H1 (cell line): Measurements from ENCODE around the gene GLCE. TPM values are rescaled to one million over a fixed set of nuclear protein-coding genes. Genes with fewer than 3 reads are reported as not detected.

Source experiments
- CTCF ChIA-PET: fragments of 300-600 bp; sonication (Branson Sonifier 250); formaldehyde crosslinking; loops from one replicate; lab custom pipeline; 2021; ENCODE audit not compliant: partially characterized antibody; lab: Charles Lee
- POLR2A ChIA-PET: fragments of 300-600 bp; sonication (Branson Sonifier 250); formaldehyde crosslinking; loops from one replicate; lab custom pipeline; 2021; ENCODE audit warnings: inconsistent platforms; ENCODE audit not compliant: partially characterized antibody; lab: Charles Lee
- DNase-seq, 2 experiments: peaks; one replicate each; pipeline versions ENCODE4 v3.0.0 to v3.0.0-alpha.2; 2010 to 2022; ENCODE audit warnings: low spot score in 2 of 2, low read depth in 1 of 2, mixed read lengths in 1 of 2
- FAIRE-seq: peaks from 2 replicates; lab custom pipeline; 2011; peaks lifted over from hg19 to GRCh38; lab: Jason Lieb, UNC
- H2AFZ ChIP-seq: 2 replicates; pipeline ENCODE4 v1.8.1; 2012; ENCODE audit warnings: low read length, inconsistent platforms
- H2AK5ac ChIP-seq: 2 replicates; pipeline ENCODE4 v1.6.1; 2013; ENCODE audit warnings: low read depth, low read length
- H2BK120ac ChIP-seq: replicated peaks from 2 replicates; pipeline ENCODE3; 2013; ENCODE audit warnings: low read depth, low read length, inconsistent platforms
- H2BK12ac ChIP-seq: 2 replicates; pipeline ENCODE4 v1.6.1; 2013; ENCODE audit warnings: low read depth, low read length
- H2BK15ac ChIP-seq: 2 replicates; pipeline ENCODE4 v1.6.1; 2013; ENCODE audit warnings: low read length
- H2BK20ac ChIP-seq: 2 replicates; pipeline ENCODE4 v1.6.1; 2013; ENCODE audit warnings: low read length
- H2BK5ac ChIP-seq: 2 replicates; pipeline ENCODE4 v1.6.1; 2013; ENCODE audit warnings: low read depth, low read length
- H3K14ac ChIP-seq: 2 replicates; pipeline ENCODE4 v1.6.1; 2013; ENCODE audit warnings: inconsistent platforms; ENCODE audit not compliant: insufficient read length
- H3K18ac ChIP-seq: 2 replicates; pipeline ENCODE4 v1.6.1; 2013; ENCODE audit warnings: low read length; ENCODE audit errors: extremely low read depth
- H3K23ac ChIP-seq: 2 replicates; pipeline ENCODE4 v1.6.1; 2013; ENCODE audit warnings: inconsistent platforms; ENCODE audit not compliant: insufficient read length
- H3K23me2 ChIP-seq: 2 replicates; pipeline ENCODE4 v1.6.1; 2013; ENCODE audit warnings: low read depth, low read length
- H3K27ac ChIP-seq: 2 replicates; pipeline ENCODE4 v1.6.1; 2011; ENCODE audit warnings: low read depth, low read length, inconsistent platforms
- H3K27me3 ChIP-seq, 4 experiments: replicated peaks in 1 of 4; 1 replicate in 1 of 4; 2 replicates in 3 of 4; pipeline versions ENCODE4 v1.6.1 to v1.8.1; 2011 to 2013; ENCODE audit warnings: low read length in 3 of 4, mild to moderate bottlenecking in 3 of 4, inconsistent platforms in 2 of 4, mixed read lengths in 2 of 4, moderate library complexity in 1 of 4; ENCODE audit not compliant: control insufficient read depth in 3 of 4, insufficient read depth in 3 of 4; ENCODE audit errors: extremely low read depth in 1 of 4
- H3K36me3 ChIP-seq, 4 experiments: 2 replicates each; pipeline versions ENCODE4 v1.6.1 to v1.8.1; 2011 to 2013; ENCODE audit warnings: mild to moderate bottlenecking in 4 of 4, low read length in 3 of 4, moderate library complexity in 2 of 4, control low read depth in 1 of 4, inconsistent platforms in 1 of 4; ENCODE audit not compliant: insufficient read depth in 4 of 4, control insufficient read depth in 2 of 4
- H3K4ac ChIP-seq: replicated peaks from 2 replicates; pipeline ENCODE3; 2013; ENCODE audit warnings: low read length, low read depth, mixed read lengths, inconsistent platforms; ENCODE audit not compliant: insufficient read length
- H3K4me1 ChIP-seq, 4 experiments: replicated peaks in 1 of 4; 1 replicate in 1 of 4; 2 replicates in 3 of 4; pipeline versions ENCODE4 v1.6.1 to v1.8.1; 2011 to 2013; ENCODE audit warnings: low read length in 3 of 4, inconsistent platforms in 2 of 4, mixed read lengths in 1 of 4; ENCODE audit not compliant: insufficient read depth in 4 of 4, control insufficient read depth in 3 of 4
- H3K4me2 ChIP-seq, 2 experiments: 2 replicates each; pipeline versions ENCODE4 v1.6.1 to v1.8.1; 2011 to 2013; ENCODE audit warnings: low read depth in 2 of 2, low read length in 2 of 2, control low read depth in 1 of 2, inconsistent platforms in 1 of 2, mild to moderate bottlenecking in 1 of 2; ENCODE audit not compliant: insufficient read depth in 1 of 2
- H3K4me3 ChIP-seq, 4 experiments: fragments of 200-600, 300-600 bp in 1 of 4; sonication (generic), shearing (Covaris generic), sonication (Bioruptor Twin) in 1 of 4; 2 replicates each; pipeline versions ENCODE4 v1.5.1 to v1.8.1; 2011 to 2016; ENCODE audit warnings: low read length in 4 of 4, low read depth in 3 of 4, control low read depth in 2 of 4, inconsistent platforms in 2 of 4, mild to moderate bottlenecking in 2 of 4, mixed read lengths in 1 of 4, moderate library complexity in 1 of 4; ENCODE audit not compliant: insufficient read depth in 2 of 4; ENCODE audit errors: extremely low read depth in 1 of 4
- H3K56ac ChIP-seq: replicated peaks from 2 replicates; pipeline ENCODE3; 2013; ENCODE audit warnings: low read depth, mild to moderate bottlenecking, mixed read lengths, low read length, inconsistent platforms; ENCODE audit not compliant: insufficient read length
- H3K79me1 ChIP-seq: 2 replicates; pipeline ENCODE4 v1.6.1; 2013; ENCODE audit warnings: low read depth, low read length, control low read depth
- H3K79me2 ChIP-seq, 2 experiments: 2 replicates each; pipeline versions ENCODE4 v1.6.1 to v1.8.1; 2012 to 2013; ENCODE audit warnings: low read length in 2 of 2, mild to moderate bottlenecking in 2 of 2, inconsistent platforms in 1 of 2; ENCODE audit not compliant: insufficient read depth in 2 of 2, control insufficient read depth in 1 of 2
- H3K9ac ChIP-seq, 4 experiments: replicated peaks in 1 of 4; 1 replicate in 1 of 4; 2 replicates in 3 of 4; pipeline versions ENCODE4 v1.6.1 to v1.8.1; 2011 to 2013; ENCODE audit warnings: low read depth in 3 of 4, low read length in 3 of 4, control low read depth in 2 of 4, mild to moderate bottlenecking in 2 of 4, moderate library complexity in 2 of 4, inconsistent platforms in 1 of 4; ENCODE audit errors: extremely low read depth in 1 of 4
- H3K9me3 ChIP-seq, 2 experiments: 2 replicates each; pipeline versions ENCODE4 v1.6.1 to v1.8.1; 2012 to 2013; ENCODE audit warnings: mild to moderate bottlenecking in 2 of 2, moderate library complexity in 2 of 2, control low read depth in 1 of 2, inconsistent platforms in 1 of 2, low read depth in 1 of 2, low read length in 1 of 2, mixed read lengths in 1 of 2; ENCODE audit not compliant: insufficient read depth in 2 of 2
- H4K20me1 ChIP-seq, 2 experiments: replicated peaks in 1 of 2; 2 replicates each; pipeline versions ENCODE3 to v1.8.1; 2011 to 2013; ENCODE audit warnings: inconsistent platforms in 2 of 2, low read length in 2 of 2, mild to moderate bottlenecking in 1 of 2; ENCODE audit not compliant: insufficient read depth in 2 of 2, control insufficient read depth in 1 of 2
- H4K5ac ChIP-seq: 2 replicates; pipeline ENCODE4 v1.6.1; 2013; ENCODE audit warnings: low read length, low read depth, mixed read lengths, inconsistent platforms; ENCODE audit not compliant: insufficient read length
- H4K8ac ChIP-seq: 2 replicates; pipeline ENCODE4 v1.8.0; 2013; ENCODE audit warnings: mild to moderate bottlenecking, moderate library complexity, low read length, inconsistent platforms; ENCODE audit not compliant: insufficient read depth; ENCODE audit errors: extremely low read depth
- H4K91ac ChIP-seq: replicated peaks from 2 replicates; pipeline ENCODE3; 2013; ENCODE audit warnings: low read length, mixed read lengths, inconsistent platforms; ENCODE audit not compliant: insufficient read length
- CBX5 ChIP-seq: fragments of 300-800, 300-1000 bp; sonication (generic); IDR thresholded peaks from 2 replicates; pipeline ENCODE4 v1.7.1; 2016; ENCODE audit warnings: antibody characterized with exemption, low read length, low read depth
- GABPA ChIP-seq: IDR thresholded peaks from 2 replicates; pipeline ENCODE4 v1.6.1; 2011; ENCODE audit warnings: mild to moderate bottlenecking, low read length, moderate library complexity, borderline replicate concordance; ENCODE audit not compliant: insufficient read depth
- HDAC6 ChIP-seq: IDR thresholded peaks from one replicate; pipeline ENCODE4 v1.7.1; 2012; ENCODE audit warnings: low read depth, mild to moderate bottlenecking, inconsistent platforms, low read length, moderate library complexity
- RAD21 ChIP-seq, 2 experiments: IDR thresholded peaks in 1 of 2; conservative IDR thresholded peaks in 1 of 2; 2 replicates each; pipeline ENCODE4 v1.6.1; 2011; ENCODE audit warnings: low read depth in 2 of 2, low read length in 2 of 2, improper control_type of control experiment in 1 of 2, inconsistent platforms in 1 of 2, mild to moderate bottlenecking in 1 of 2, moderate library complexity in 1 of 2
- RXRA ChIP-seq: IDR thresholded peaks from 2 replicates; pipeline ENCODE4 v1.6.1; 2011; ENCODE audit warnings: low read depth, mild to moderate bottlenecking, low read length, moderate library complexity; ENCODE audit not compliant: insufficient read depth
- SP4 ChIP-seq: IDR thresholded peaks from 2 replicates; pipeline ENCODE4 v1.6.1; 2012; ENCODE audit warnings: low read length, inconsistent platforms
- WGBS, 2 experiments: shearing (Covaris generic) in 1 of 2; methylation state at CpG; one replicate each; pipeline versions ENCODE4 v1.1.6 to v1.1.7; 2013 to 2015; ENCODE audit warnings: low lambda C conversion rate in 2 of 2, mixed read lengths in 2 of 2, inconsistent platforms in 1 of 2, low coverage in 1 of 2, missing lambda C conversion rate in 1 of 2; ENCODE audit not compliant: insufficient replicate concordance in 2 of 2, insufficient coverage in 1 of 2, insufficient read length in 1 of 2; ENCODE audit errors: extremely low coverage in 1 of 2, missing lambda C conversion rate in 1 of 2; 5-methylcytosine and 5-hydroxymethylcytosine counted together
- polyA plus RNA-seq, 7 experiments: library from polyadenylated mRNA; depleted of rRNA in 3 of 7; stranded (reverse) in 5 of 7; unstranded in 2 of 7; fragments of >200 nt in 5 of 7; fragments of 200-250 nt in 2 of 7; gene quantifications; 1 replicate in 5 of 7; 2 replicates in 1 of 7; 4 replicates in 1 of 7; pipeline versions ENCODE4 v1.2.1 to v1.2.3, GENCODE V29; 2011 to 2013; ENCODE audit warnings: missing spikeins in 2 of 7, mixed read lengths in 2 of 7
- total RNA-seq: library from RNA; stranded (reverse); fragmentation: NEBNext Ultra II Directional; extraction: Animal tissue kit (Norgen Biotek cat#: 25700); gene quantifications from 2 replicates; pipeline ENCODE4 v1.2.1, GENCODE V29; 2021
- TF ChIP-seq, protein P1 (sequence below), 3 experiments: IDR thresholded peaks; 1 replicate in 2 of 3; 2 replicates in 1 of 3; pipeline versions ENCODE4 v1.5.1 to v1.6.1; 2011; ENCODE audit warnings: low read length in 3 of 3, mild to moderate bottlenecking in 3 of 3, inconsistent platforms in 2 of 3, low read depth in 1 of 3, moderate library complexity in 1 of 3; ENCODE audit not compliant: insufficient read depth in 1 of 3; ENCODE audit errors: control extremely low read depth in 1 of 3

GLCE gene
- total and polyA plus RNA-seq, 2 of the 8 experiments (the other 6 are each of a cell fraction or from before 2014, with no cell fraction given), result 17.1 to 22.7 TPM

DNA sequence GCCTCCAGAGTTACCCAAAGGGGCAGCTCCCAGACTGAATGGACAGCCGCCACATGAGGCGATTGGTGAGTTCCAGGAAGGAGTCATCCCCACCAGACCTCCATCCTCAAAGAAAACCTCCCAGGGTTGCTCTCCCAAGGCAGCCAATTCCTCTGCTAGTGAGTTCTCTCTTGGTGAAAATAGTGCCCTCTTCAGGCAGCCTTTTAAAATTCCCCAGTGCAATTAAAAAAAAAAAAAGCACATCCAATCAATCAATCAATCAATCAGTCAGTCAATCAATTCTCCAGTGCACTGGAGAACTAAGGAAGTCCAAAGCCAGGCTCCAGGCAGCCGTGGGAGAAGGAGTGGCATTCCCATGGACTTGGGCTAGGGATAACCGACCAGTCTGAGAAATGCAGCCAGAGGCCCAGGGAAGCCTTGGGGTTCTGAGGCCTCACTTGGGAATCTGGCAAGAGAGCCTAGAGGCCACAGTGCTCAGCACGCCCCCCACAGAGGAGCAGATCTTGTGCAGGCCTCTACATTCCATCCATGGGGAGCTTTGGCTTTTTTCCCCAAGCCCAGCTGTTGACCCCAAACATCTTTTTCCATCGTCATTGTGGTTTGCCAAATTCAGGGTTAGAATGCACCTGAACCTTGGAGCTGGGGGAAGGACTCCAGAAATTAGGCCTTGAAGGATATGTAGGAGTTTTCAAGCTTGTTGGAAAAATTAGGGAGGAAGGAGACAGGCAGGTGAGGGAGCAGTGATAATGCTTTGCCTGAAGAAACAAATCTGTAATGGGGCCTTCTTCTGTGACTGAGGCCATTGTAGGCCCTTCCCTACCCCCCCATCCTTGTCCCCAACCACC, 143.1 kb downstream of the GLCE start:
- peaks cover 3% of the 10 kb centered on the region for H3K79me1 ChIP-seq
- H2BK120ac ChIP-seq, result no peak overlapping the region
- no peak overlapping the region for H3K9ac ChIP-seq
- H2BK20ac ChIP-seq, result no peak overlapping the region
- no peak overlapping the region for H3K56ac ChIP-seq
- H2AFZ ChIP-seq, result no peak overlapping the region
- H3K18ac ChIP-seq, result no peak overlapping the region
- peak; percentile 71 for FAIRE-seq
- H3K4me3 ChIP-seq, result no peak overlapping the region
- no peak overlapping the region for H2BK12ac ChIP-seq
- H2BK15ac ChIP-seq, result no peak overlapping the region
- WGBS, 2 experiments, result 69% methylated on average over 6 of the region's 6 CpGs; no CpG with 5 or more reads in 1 of the 2 experiments
- no peak overlapping the region for H3K4ac ChIP-seq
- H3K23ac ChIP-seq, result no peak overlapping the region
- H2BK5ac ChIP-seq, result no peak overlapping the region
- H3K79me2 ChIP-seq, result no peaks in the 10 kb centered on the region; a peak in 1 of 4 replicates
- H3K14ac ChIP-seq, result no peak overlapping the region
- H4K91ac ChIP-seq, result no peak overlapping the region
- peaks cover 4 to 18% (median 10%) of the 10 kb centered on the region in 4 experiments for H3K4me1 ChIP-seq
- TF ChIP-seq RAD21 (IDR thresholded peaks at IDR 0.05 in 1 of 2, conservative IDR thresholded peaks at IDR 0.05 in 1 of 2; ENCODE audit: low read depth in 2 of 2, low read length in 2 of 2) (peak; percentile 31 to 53; a peak in 1 of 4 replicates), RXRA (no peak), CBX5 (no peak), GABPA (no peak), HDAC6 (no peak), SP4 (no peak; the same call in 1 of the 2 replicates)
- TF ChIP-seq, protein P1, sequence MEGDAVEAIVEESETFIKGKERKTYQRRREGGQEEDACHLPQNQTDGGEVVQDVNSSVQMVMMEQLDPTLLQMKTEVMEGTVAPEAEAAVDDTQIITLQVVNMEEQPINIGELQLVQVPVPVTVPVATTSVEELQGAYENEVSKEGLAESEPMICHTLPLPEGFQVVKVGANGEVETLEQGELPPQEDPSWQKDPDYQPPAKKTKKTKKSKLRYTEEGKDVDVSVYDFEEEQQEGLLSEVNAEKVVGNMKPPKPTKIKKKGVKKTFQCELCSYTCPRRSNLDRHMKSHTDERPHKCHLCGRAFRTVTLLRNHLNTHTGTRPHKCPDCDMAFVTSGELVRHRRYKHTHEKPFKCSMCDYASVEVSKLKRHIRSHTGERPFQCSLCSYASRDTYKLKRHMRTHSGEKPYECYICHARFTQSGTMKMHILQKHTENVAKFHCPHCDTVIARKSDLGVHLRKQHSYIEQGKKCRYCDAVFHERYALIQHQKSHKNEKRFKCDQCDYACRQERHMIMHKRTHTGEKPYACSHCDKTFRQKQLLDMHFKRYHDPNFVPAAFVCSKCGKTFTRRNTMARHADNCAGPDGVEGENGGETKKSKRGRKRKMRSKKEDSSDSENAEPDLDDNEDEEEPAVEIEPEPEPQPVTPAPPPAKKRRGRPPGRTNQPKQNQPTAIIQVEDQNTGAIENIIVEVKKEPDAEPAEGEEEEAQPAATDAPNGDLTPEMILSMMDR (IDR thresholded peaks at IDR 0.05; ENCODE audit: control extremely low read depth in 1 of 3, insufficient read depth in 1 of 3, low read depth in 1 of 3, low read length in 3 of 3), result peak in 2 of 3 experiments; percentile 40 to 47; a peak in 3 of 4 replicates
- TF ChIP-seq, all 59 proteins: peak for 2
- Histone ChIP-seq H4K5ac (no peak overlapping the region), H2AK5ac (no peak overlapping the region), H3K9me3 (no peaks in the 10 kb centered on the region), H3K23me2 (peaks cover 12% of the 10 kb centered on the region; the same call in 1 of the 2 replicates), H3K4me2 (no peak overlapping the region), H3K27me3 (peaks cover 5 to 21% (median 13%) of the 10 kb centered on the region in 4 experiments; a peak in 6 of 7 replicates), H3K27ac (no peak overlapping the region), H3K36me3 (no peaks in the 10 kb centered on the region; a peak in 4 of 8 replicates), H4K20me1 (no peaks in the 10 kb centered on the region), H4K8ac (no peak overlapping the region)
- ChIA-PET POLR2A (no interaction called here), CTCF (interaction anchor here (0.5 to 4.2 kb wide), 36 partner anchors 10 to 273 kb away, joined by 3 to 26 read pairs (median 3); no protein-coding TSS in a partner anchor)
- no peak for DNase-seq
